Heart left ventricle (tissue), 13 donors: ENCODE measurements around the gene TBC1D22B.

ENCODE experiments used
- POLR2A ChIP-seq, 2 donors: fragments of 450-650 bp; IDR thresholded peaks; one replicate each; pipeline ENCODE4 v1.6.1; 2017; ENCODE audit warnings: antibody characterized with exemption in 2 of 2, mild to moderate bottlenecking in 2 of 2, moderate library complexity in 2 of 2
- TF ChIP-seq, protein P1 (sequence below), 12 donors: fragments of 200-600 bp; sonication (generic) in 4 of 12; IDR thresholded peaks; one replicate each; pipeline versions ENCODE4 v1.5.0 to v1.8.0; 2018 to 2022; ENCODE audit warnings: antibody characterized with exemption in 12 of 12, mild to moderate bottlenecking in 5 of 12
- donor health status: ischemic (EF 13 %, LVEDD 7.1; RV severe dilation, severe dysfunction).
- donor health status: DM: no; HTN: yes; CAD: no.
- donor health status: DM: no; HTN: no; CAD: no.
- donor health status: ischemic (EF 25% LVEDD 6.9; RV normal size, moderate dysfunction).
- donor health status: ischemic (EF 25% LVEDD 5.7; RV mildly dilated, moderate dysfunction).
- donor health status: ischemic (EF 35%, LVEDD 5.7; RV mildly dilated, moderate dysfunction).
- donor health status: nonischemic (EF 11% LVEDD 7.7; RV severe dilation, severe dysfunction).
- donor health status: DM: yes; HTN: yes; CAD: no.
- donor health status: PGD.
- donor health status: ischemic (EF 29% LVEDD 5.4; RV normal size, mild dysfunction).
- donor health status: nonischemic (EF 23%, LVEDD 6.1; RV moderate dilation, normal function).

GRCh38 chr6:37310966-37311365, 53.4 kb downstream of the TBC1D22B start:
- TF ChIP-seq, protein P1, sequence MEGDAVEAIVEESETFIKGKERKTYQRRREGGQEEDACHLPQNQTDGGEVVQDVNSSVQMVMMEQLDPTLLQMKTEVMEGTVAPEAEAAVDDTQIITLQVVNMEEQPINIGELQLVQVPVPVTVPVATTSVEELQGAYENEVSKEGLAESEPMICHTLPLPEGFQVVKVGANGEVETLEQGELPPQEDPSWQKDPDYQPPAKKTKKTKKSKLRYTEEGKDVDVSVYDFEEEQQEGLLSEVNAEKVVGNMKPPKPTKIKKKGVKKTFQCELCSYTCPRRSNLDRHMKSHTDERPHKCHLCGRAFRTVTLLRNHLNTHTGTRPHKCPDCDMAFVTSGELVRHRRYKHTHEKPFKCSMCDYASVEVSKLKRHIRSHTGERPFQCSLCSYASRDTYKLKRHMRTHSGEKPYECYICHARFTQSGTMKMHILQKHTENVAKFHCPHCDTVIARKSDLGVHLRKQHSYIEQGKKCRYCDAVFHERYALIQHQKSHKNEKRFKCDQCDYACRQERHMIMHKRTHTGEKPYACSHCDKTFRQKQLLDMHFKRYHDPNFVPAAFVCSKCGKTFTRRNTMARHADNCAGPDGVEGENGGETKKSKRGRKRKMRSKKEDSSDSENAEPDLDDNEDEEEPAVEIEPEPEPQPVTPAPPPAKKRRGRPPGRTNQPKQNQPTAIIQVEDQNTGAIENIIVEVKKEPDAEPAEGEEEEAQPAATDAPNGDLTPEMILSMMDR (IDR thresholded peaks at IDR 0.05) = no peak
- TF ChIP-seq POLR2A (IDR thresholded peaks at IDR 0.05) = no peak
